AG04450 (cell line): ENCODE results near the gene VWA5B1. TPM values are rescaled to one million over a fixed set of nuclear protein-coding genes. Genes with fewer than 3 reads are reported as not detected.

Source experiments
- CTCF ChIA-PET: fragments of 300-600, 350-600 bp; formaldehyde crosslinking; extraction: SDS; loops from one replicate; lab custom pipeline; 2022; ENCODE audit warnings: antibody characterized with exemption, inconsistent platforms; lab: Charles Lee
- POLR2A ChIA-PET: fragments of 350-600 bp; formaldehyde crosslinking; extraction: SDS; loops from one replicate; lab custom pipeline; 2021; ENCODE audit warnings: antibody characterized with exemption, inconsistent platforms; lab: Yijun Ruan, JAX
- DNase-seq: peaks from one replicate; pipeline ENCODE4 v3.0.0-alpha.2; 2011; ENCODE audit warnings: low read depth, low spot score
- H3K27ac ChIP-seq: one replicate; pipeline ENCODE4 v1.5.1; 2012; ENCODE audit warnings: low read depth, low read length, control low read depth
- H3K27me3 ChIP-seq: one replicate; pipeline ENCODE4 v1.6.0; 2012; ENCODE audit warnings: low read length; ENCODE audit not compliant: control insufficient read depth, insufficient read depth
- H3K4me3 ChIP-seq: 2 replicates; pipeline ENCODE4 v1.5.1; 2011; ENCODE audit warnings: mild to moderate bottlenecking, low read depth, low read length, control low read depth
- H3K9me3 ChIP-seq: 2 replicates; pipeline ENCODE4 v1.5.1; 2012; ENCODE audit warnings: low read length; ENCODE audit not compliant: control insufficient read depth, insufficient read depth
- CTCF ChIP-seq: IDR thresholded peaks from 2 replicates; pipeline ENCODE4 v1.5.1; 2011; ENCODE audit warnings: low read depth, low read length, control low read depth, inconsistent platforms
- polyA plus RNA-seq: library from polyadenylated mRNA; depleted of rRNA; stranded (reverse); fragments of >200 nt; gene quantifications from 2 replicates; pipeline ENCODE4 v1.2.3, GENCODE V29; 2011

The VWA5B1 gene
- polyA plus RNA-seq, 1 experiment, result not detected

GRCh38 chr1:20344738-20345137 is 54.1 kb downstream of the VWA5B1 start:
- Histone ChIP-seq H3K27me3 (peaks cover 29% of the 10 kb centered on the region), H3K4me3 (no peak overlapping the region), H3K27ac (no peak overlapping the region), H3K9me3 (peaks cover 3% of the 10 kb centered on the region)
- ChIA-PET POLR2A (no interaction called here), CTCF (no interaction called here)
- TF ChIP-seq CTCF, result no peak
- no peak for DNase-seq

GRCh38 chr1:20345419-20345818 is 54.7 kb downstream of the VWA5B1 start:
- Histone ChIP-seq H3K27ac (no peak overlapping the region), H3K27me3 (peaks cover 26% of the 10 kb centered on the region), H3K4me3 (no peak overlapping the region), H3K9me3 (peaks cover 3% of the 10 kb centered on the region)
- TF ChIP-seq CTCF, result no peak
- ChIA-PET CTCF (interaction anchor here (1.1 kb wide), 1 partner anchor 21 kb away, joined by 5 read pairs; no protein-coding TSS in a partner anchor), POLR2A (no interaction called here)
- DNase-seq, result no peak

DNA sequence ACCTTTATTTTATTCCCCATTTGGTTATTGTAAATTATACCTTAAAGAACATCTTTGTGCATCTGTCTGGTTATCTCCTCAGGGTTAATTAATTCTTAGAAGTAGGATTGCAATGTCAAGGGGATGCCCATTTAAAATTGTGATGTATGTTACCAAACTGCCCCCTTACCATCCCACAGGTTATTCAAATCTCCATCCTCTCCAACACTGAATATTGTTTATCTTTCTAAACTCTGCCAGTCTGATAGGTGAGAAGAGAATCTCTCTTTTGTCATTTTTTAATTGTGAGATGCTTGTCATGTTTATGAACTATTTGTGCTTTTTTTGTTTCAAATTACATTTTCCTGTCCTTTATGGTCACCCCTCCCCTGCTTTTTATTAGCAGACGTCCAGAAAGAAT is 55.8 kb downstream of the VWA5B1 start:
- no peak for DNase-seq
- no peak for TF ChIP-seq CTCF
- Histone ChIP-seq H3K9me3 (peaks cover 3% of the 10 kb centered on the region), H3K4me3 (no peak overlapping the region), H3K27me3 (peaks cover 25% of the 10 kb centered on the region), H3K27ac (no peak overlapping the region)
- ChIA-PET CTCF (interaction anchor here (0.7 to 0.9 kb wide), 2 partner anchors 229 to 245 kb away, joined by 3 read pairs; no protein-coding TSS in a partner anchor), POLR2A (no interaction called here)

GRCh38 chr1:20347699-20348098 is 57.0 kb downstream of the VWA5B1 start:
- H3K9me3 ChIP-seq, result peaks cover 3% of the 10 kb centered on the region
- ChIA-PET POLR2A (no interaction called here), CTCF (interaction anchor here (0.6 to 1.2 kb wide), 3 partner anchors 135 to 430 kb away, joined by 3 to 6 read pairs (median 5); no protein-coding TSS in a partner anchor)
- no peak overlapping the region for H3K4me3 ChIP-seq
- H3K27me3 ChIP-seq, result peaks cover 16% of the 10 kb centered on the region
- no peak for DNase-seq
- no peak for TF ChIP-seq CTCF
- no peak overlapping the region for H3K27ac ChIP-seq

DNA sequence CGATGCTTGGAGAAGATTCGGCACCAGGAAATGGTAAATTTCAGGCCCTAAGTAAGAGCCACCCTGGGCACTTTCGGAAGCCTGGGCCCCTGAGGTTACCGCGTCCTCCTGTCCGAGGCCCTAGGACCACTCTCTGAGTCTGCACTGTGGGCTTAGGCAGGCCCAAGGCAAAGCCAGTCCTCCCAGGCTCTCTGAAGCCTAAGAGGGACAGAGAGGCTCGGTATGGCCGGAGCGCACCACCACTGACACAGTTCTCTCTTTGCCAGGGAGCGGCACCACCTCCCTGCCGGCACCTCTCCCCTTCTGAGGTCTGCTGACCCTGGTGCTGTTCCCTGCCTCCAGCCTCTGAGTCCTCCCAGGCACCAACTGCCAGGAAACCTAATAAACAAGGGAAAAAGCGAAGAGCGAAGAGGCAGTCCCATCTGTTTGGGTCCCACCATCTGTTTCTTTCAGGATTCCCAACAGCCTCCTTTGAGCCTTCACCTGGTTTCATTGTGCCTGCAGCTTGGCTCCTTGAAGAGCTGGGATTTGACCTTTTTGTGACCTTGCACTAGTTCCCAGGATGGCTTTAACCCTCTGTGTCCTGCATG is 57.7 kb downstream of the VWA5B1 start:
- H3K9me3 ChIP-seq, result peaks cover 3% of the 10 kb centered on the region
- CTCF ChIA-PET, result interaction anchor here (0.6 kb wide), 1 partner anchor 431 kb away, joined by 5 read pairs; no protein-coding TSS in a partner anchor
- no peak overlapping the region for H3K4me3 ChIP-seq
- TF ChIP-seq CTCF, result no peak
- POLR2A ChIA-PET, result no interaction called here
- DNase-seq, result no peak
- peaks cover 11% of the 10 kb centered on the region for H3K27me3 ChIP-seq
- no peak overlapping the region for H3K27ac ChIP-seq
